OCI-LY3 (cell line): ENCODE measurements around the gene TSPAN12.

Experiments
- H2AFZ ChIP-seq: fragments of 200-600, 300-600 bp; shearing (Covaris generic); 2 replicates; pipeline ENCODE4 v1.6.0; 2014; ENCODE audit warnings: antibody characterized with exemption, low read depth, low read length
- H3K27ac ChIP-seq: fragments of 200-600, 300-600 bp; sonication (generic); 2 replicates; pipeline ENCODE4 v1.5.1; 2014; ENCODE audit warnings: mild to moderate bottlenecking, low read length, moderate library complexity, mixed read lengths
- H3K27me3 ChIP-seq: fragments of 200-600, 300-600 bp; sonication (generic); 2 replicates; pipeline ENCODE4 v1.6.1; 2014; ENCODE audit warnings: low read depth, low read length, mixed read lengths
- H3K36me3 ChIP-seq: fragments of 200-600, 300-600 bp; sonication (generic); replicated peaks from 2 replicates; pipeline ENCODE3; 2014; ENCODE audit warnings: low read depth, low read length, mixed read lengths
- H3K4me1 ChIP-seq: fragments of 300-600, 200-600 bp; sonication (generic); 2 replicates; pipeline ENCODE4 v1.6.1; 2014; ENCODE audit warnings: low read length, mixed read lengths
- H3K4me2 ChIP-seq: fragments of 200-600, 300-600 bp; sonication (generic); 2 replicates; pipeline ENCODE4 v1.6.1; 2014; ENCODE audit warnings: low read length, mixed read lengths
- H3K4me3 ChIP-seq: fragments of 300-600, 200-600 bp; sonication (generic); 2 replicates; pipeline ENCODE4 v1.5.1; 2014; ENCODE audit warnings: antibody characterized with exemption, mild to moderate bottlenecking, low read length, moderate library complexity
- H3K79me2 ChIP-seq: fragments of 300-600, 200-600 bp; shearing (Covaris generic); 2 replicates; pipeline ENCODE4 v1.6.1; 2014; ENCODE audit warnings: mild to moderate bottlenecking, low read length, mixed read lengths
- H3K9ac ChIP-seq: fragments of 300-600, 200-600 bp; shearing (Covaris generic); 2 replicates; pipeline ENCODE4 v1.6.0; 2014; ENCODE audit warnings: mild to moderate bottlenecking, low read length, moderate library complexity
- H3K9me3 ChIP-seq: fragments of 200-600, 300-600 bp; shearing (Covaris generic); 2 replicates; pipeline ENCODE4 v1.6.1; 2014; ENCODE audit warnings: low read length, mixed read lengths; ENCODE audit not compliant: insufficient read depth
- H4K20me1 ChIP-seq: fragments of 200-600, 300-600 bp; sonication (generic); 2 replicates; pipeline ENCODE4 v1.6.1; 2016; ENCODE audit warnings: low read length, mixed read lengths; ENCODE audit not compliant: insufficient read depth
- EZH2phosphoT487 ChIP-seq: fragments of 200-600 bp; shearing (Covaris generic); IDR thresholded peaks from 2 replicates; pipeline ENCODE4 v1.6.1; 2018; ENCODE audit warnings: antibody characterized with exemption, mixed run types, low read depth
- TF ChIP-seq, protein P1 (sequence below): fragments of 200-600, 300-600 bp; sonication (generic); IDR thresholded peaks from 2 replicates; pipeline ENCODE4 v1.5.1; 2014; ENCODE audit warnings: antibody characterized with exemption, low read length, low read depth

The TSPAN12 gene

DNA sequence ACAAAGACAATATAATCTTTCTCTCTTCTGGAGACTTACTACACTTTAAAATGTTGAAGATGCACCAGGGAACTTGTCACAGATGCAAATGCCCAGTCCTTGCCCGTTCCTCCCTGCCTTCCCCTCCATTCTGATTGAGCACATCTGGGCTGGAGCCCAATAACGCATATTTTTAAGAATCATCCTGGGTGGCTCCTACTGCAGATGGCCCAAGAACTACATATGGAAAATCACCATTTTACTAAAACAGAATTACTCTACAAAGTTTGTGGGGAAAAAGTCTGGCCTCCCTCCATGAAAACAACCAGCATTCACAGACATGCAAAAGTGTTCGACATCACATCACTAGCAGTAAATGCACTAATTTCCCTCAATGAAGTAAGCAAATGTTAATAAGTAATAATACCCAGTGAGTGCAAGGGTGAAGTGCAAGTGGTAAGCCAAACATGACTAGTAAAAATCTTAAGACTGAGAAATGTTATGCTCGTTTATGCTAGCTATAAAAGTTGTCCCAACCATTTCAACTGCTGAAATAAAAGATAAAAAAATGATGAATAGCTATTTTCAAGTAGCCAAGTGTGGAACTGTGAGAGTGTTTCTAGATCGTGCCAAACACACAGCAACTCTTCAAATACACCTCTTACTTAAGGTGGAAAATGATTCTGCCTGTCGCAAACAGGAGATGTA, 43.5 kb downstream of the TSPAN12 start:
- Histone ChIP-seq H3K4me2 (no peak overlapping the region), H3K9me3 (no peaks in the 10 kb centered on the region), H2AFZ (no peak overlapping the region), H3K79me2 (no peaks in the 10 kb centered on the region), H3K4me1 (no peaks in the 10 kb centered on the region), H4K20me1 (no peaks in the 10 kb centered on the region), H3K4me3 (no peak overlapping the region), H3K36me3 (no peaks in the 10 kb centered on the region), H3K27me3 (no peaks in the 10 kb centered on the region), H3K27ac (no peak overlapping the region), H3K9ac (no peak overlapping the region)
- TF ChIP-seq, protein P1, sequence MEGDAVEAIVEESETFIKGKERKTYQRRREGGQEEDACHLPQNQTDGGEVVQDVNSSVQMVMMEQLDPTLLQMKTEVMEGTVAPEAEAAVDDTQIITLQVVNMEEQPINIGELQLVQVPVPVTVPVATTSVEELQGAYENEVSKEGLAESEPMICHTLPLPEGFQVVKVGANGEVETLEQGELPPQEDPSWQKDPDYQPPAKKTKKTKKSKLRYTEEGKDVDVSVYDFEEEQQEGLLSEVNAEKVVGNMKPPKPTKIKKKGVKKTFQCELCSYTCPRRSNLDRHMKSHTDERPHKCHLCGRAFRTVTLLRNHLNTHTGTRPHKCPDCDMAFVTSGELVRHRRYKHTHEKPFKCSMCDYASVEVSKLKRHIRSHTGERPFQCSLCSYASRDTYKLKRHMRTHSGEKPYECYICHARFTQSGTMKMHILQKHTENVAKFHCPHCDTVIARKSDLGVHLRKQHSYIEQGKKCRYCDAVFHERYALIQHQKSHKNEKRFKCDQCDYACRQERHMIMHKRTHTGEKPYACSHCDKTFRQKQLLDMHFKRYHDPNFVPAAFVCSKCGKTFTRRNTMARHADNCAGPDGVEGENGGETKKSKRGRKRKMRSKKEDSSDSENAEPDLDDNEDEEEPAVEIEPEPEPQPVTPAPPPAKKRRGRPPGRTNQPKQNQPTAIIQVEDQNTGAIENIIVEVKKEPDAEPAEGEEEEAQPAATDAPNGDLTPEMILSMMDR: no peak
- TF ChIP-seq EZH2phosphoT487: no peak

DNA sequence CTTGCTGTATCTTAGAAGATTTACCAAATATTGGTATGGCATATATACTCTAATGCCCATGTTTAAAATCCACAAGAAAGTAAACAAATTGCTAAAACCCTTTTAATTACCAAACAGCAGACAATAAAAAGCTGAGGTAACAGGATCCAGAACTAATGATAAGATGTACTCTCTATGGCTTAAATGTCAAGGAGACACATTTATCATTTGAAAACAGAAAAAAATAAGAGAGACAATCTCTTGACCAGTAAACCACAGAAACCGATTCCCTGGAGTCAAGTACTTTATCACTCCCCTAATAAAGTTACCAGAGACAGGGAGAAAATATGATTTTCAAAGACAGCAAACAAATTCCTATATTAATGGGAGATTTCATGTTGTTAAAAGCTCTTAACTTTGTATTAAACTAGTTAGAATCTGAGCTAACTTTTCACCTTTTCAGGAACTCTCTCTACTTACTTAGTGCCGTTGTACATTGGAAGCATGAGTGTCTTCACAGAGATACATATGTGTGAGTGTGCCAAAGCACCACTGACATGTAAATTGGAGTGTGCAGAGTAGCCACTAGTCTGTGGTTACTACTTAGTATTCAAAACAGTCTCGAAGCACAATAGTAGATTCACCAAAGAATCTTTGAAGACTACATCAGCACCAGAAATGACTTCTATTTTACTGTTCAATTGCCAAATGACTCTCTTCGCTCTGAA, 44.2 kb downstream of the TSPAN12 start:
- no peak overlapping the region for H3K4me3 ChIP-seq
- no peak for TF ChIP-seq EZH2phosphoT487
- TF ChIP-seq, protein P1: no peak
- H3K4me1 ChIP-seq: no peaks in the 10 kb centered on the region
- H3K9ac ChIP-seq: no peak overlapping the region
- H3K36me3 ChIP-seq: no peaks in the 10 kb centered on the region
- no peaks in the 10 kb centered on the region for H3K9me3 ChIP-seq
- H3K4me2 ChIP-seq: no peak overlapping the region
- no peak overlapping the region for H3K27ac ChIP-seq
- H2AFZ ChIP-seq: no peak overlapping the region
- no peaks in the 10 kb centered on the region for H3K27me3 ChIP-seq
- no peaks in the 10 kb centered on the region for H3K79me2 ChIP-seq
- H4K20me1 ChIP-seq: no peaks in the 10 kb centered on the region

DNA sequence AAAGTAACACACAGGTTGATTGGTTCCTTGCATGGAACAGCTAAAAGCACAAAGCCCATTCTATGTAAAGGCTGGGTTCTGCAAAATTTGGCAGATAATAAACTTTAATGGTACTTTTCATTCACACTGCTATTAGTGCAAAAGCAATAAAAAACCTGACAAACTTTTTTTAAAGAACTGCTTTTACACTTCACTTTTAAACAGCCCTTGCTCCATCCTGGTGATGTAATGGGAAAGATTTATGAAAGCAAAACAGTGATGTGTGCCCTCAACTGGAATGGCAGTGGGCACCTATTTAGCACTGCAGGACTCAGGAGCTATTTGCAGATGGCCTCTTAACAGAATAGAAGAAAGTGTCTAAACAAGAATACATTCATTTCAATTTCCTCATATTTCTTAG, 44.9 kb downstream of the TSPAN12 start:
- Histone ChIP-seq H3K9me3 (no peaks in the 10 kb centered on the region), H3K27me3 (no peaks in the 10 kb centered on the region), H2AFZ (no peak overlapping the region), H4K20me1 (no peaks in the 10 kb centered on the region), H3K27ac (no peak overlapping the region), H3K4me2 (no peak overlapping the region), H3K9ac (no peak overlapping the region), H3K4me3 (no peak overlapping the region), H3K36me3 (no peaks in the 10 kb centered on the region), H3K4me1 (no peaks in the 10 kb centered on the region), H3K79me2 (no peaks in the 10 kb centered on the region)
- TF ChIP-seq, protein P1: no peak
- no peak for TF ChIP-seq EZH2phosphoT487

DNA sequence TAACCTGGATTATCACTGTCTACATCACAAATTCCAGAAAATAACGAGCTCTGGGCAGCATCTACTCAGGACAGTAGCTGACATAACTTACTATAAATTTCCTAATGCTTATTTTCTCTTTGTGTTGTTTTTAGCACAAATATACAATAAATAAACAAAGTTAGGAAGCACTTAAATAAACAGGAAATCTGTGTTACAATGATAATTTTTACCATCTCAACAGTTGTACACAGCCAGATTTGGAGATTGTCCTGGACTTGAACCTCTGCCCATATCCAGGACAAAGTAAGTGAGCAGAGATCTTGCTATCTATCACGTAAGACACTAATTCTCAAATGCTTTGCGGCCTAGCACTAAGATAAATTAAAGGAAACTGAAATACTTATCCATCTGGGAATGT, 48.7 kb downstream of the TSPAN12 start:
- Histone ChIP-seq H3K79me2 (no peaks in the 10 kb centered on the region), H3K27ac (no peak overlapping the region)

More for the DNA sequence above, 48.7 kb downstream of the TSPAN12 start:
- no peak overlapping the region for H3K9ac ChIP-seq
- no peaks in the 10 kb centered on the region for H3K27me3 ChIP-seq
- H4K20me1 ChIP-seq: no peaks in the 10 kb centered on the region
- TF ChIP-seq, protein P1: no peak
- TF ChIP-seq EZH2phosphoT487: no peak
- H3K9me3 ChIP-seq: no peaks in the 10 kb centered on the region
- peaks cover 7% of the 10 kb centered on the region for H3K4me1 ChIP-seq
- H2AFZ ChIP-seq: no peak overlapping the region
- no peak overlapping the region for H3K4me2 ChIP-seq
- no peak overlapping the region for H3K4me3 ChIP-seq
- no peaks in the 10 kb centered on the region for H3K36me3 ChIP-seq
